Measurements from ENCODE around the gene TMEM178B.

The TMEM178B gene

GRCh38 chr7:141227454-141227853 is 153.6 kb downstream of the TMEM178B start:
- ChIA-PET POLR2A (ENCODE audit: low non-redundant PET) (no interaction called here), CTCF (no interaction called here)
- DNase-seq (ENCODE audit: low spot score), result no peak
- no peak for TF ChIP-seq CTCF (conservative IDR thresholded peaks at IDR 0.05; ENCODE audit: low read depth)
- no peak overlapping the region for H3K27ac ChIP-seq

- no peak for DNase-seq (ENCODE audit: low spot score)
- ChIA-PET POLR2A (ENCODE audit: low non-redundant PET) (no interaction called here), CTCF (no interaction called here)
- TF ChIP-seq CTCF (conservative IDR thresholded peaks at IDR 0.05; ENCODE audit: low read depth), result no peak
- no peak overlapping the region for H3K27ac ChIP-seq
Measured at GRCh38 chr7:141228482-141228881, 154.6 kb downstream of the TMEM178B start.

DNA sequence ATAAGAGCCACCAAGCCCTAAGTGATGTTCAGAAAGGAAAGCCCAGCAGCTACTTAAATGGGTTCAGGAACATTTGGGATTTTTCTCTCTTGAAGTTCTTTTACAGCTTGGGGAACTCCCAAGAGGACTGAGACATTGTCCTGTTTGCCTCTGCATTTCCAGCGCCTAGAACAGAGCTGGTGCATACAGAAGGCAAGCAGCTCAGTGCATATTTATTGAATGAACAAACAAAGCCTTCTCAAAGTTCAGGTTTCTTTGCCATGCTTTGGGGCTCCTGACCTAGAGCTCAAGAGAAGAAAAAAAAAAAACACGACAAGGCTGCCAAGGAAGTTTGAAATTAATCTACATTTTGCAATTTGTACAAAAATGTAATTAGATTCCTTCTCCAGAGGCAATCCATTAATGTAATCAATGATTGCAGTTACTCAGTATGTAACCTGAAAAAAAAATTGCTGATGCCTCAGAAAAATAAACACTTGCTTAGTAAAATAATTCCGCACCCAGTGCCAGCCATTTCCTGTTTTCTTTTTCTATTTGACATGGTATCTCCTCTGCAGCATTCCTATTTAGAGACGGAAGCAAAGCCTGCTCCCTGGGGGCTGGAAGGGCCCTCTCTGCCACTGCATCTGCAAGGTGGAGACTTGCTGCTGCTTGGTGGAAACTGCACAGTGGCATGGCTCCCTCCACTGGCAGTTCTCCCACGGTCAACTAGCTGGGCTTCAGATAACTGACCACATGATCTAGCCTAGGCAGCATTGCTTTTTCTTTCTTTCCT is 157.3 kb downstream of the TMEM178B start:
- no peak overlapping the region for H3K27ac ChIP-seq
- ChIA-PET POLR2A (ENCODE audit: low non-redundant PET) (no interaction called here), CTCF (interaction anchor here (0.6 to 0.9 kb wide), 3 partner anchors 169 to 420 kb away, joined by 3 to 5 read pairs (median 3); no protein-coding TSS in a partner anchor)
- DNase-seq (ENCODE audit: low spot score), result no peak
- TF ChIP-seq CTCF (conservative IDR thresholded peaks at IDR 0.05; ENCODE audit: low read depth), result no peak; the same call in 1 of the 2 replicates

- no peak overlapping the region for H3K27ac ChIP-seq
- TF ChIP-seq CTCF (conservative IDR thresholded peaks at IDR 0.05; ENCODE audit: low read depth), result no peak
- POLR2A ChIA-PET (ENCODE audit: low non-redundant PET), result interaction anchor here (0.8 kb wide), 1 partner anchor 219 kb away, joined by 3 read pairs; no protein-coding TSS in a partner anchor
- DNase-seq (ENCODE audit: low spot score), result no peak
- CTCF ChIA-PET, result no interaction called here
Measured at GRCh38 chr7:141232286-141233051, 158.6 kb downstream of the TMEM178B start.

- POLR2A ChIA-PET (ENCODE audit: low non-redundant PET), result no interaction called here
- CTCF ChIA-PET, result interaction anchor here (0.7 kb wide), 1 partner anchor 60 kb away, joined by 3 read pairs; no protein-coding TSS in a partner anchor
- TF ChIP-seq CTCF (conservative IDR thresholded peaks at IDR 0.05; ENCODE audit: low read depth), result no peak
Measured at GRCh38 chr7:141234335-141235105, 160.7 kb downstream of the TMEM178B start.

GRCh38 chr7:141235656-141236055 is 161.8 kb downstream of the TMEM178B start:
- no peak overlapping the region for H3K27ac ChIP-seq
- TF ChIP-seq CTCF (conservative IDR thresholded peaks at IDR 0.05; ENCODE audit: low read depth), result no peak
- ChIA-PET POLR2A (ENCODE audit: low non-redundant PET) (no interaction called here), CTCF (no interaction called here)
- no peak for DNase-seq (ENCODE audit: low spot score)

More at GRCh38 chr7:141234335-141235105, 160.7 kb downstream of the TMEM178B start:
- DNase-seq (ENCODE audit: low spot score), result no peak
- H3K27ac ChIP-seq, result no peak overlapping the region
